ENCODE results near the gene FHIT.

FHIT gene

GRCh38 chr3:60064210-60065178 lies 1186.8 kb downstream of the FHIT start:
- DNase-seq, result no peak

DNA sequence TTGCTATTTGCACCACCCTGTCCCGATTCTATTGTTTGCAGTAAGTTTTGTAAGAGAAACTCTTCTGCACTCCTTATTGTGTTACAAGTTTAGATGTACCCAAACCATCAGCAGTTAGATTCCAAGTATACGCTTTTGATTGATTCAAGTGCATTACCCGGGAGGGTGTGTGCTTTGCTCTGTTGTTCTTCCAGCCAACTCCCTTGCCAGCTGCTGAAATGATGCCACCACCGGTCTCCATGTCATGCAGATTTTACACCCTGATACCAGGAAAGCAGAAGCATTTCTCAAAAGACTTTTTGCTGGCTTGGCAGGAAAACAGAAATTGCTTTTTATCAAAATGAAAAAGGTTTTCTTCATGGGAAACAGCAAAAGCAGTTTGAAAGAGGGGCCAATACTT lies 1194.8 kb downstream of the FHIT start:
- peak; percentile 14 for DNase-seq

- DNase-seq, result no peak
Observed at GRCh38 chr3:60055765-60056164, 1195.5 kb downstream of the FHIT start.

- no peak for DNase-seq
Observed at GRCh38 chr3:60053526-60054265, 1197.6 kb downstream of the FHIT start.

DNA sequence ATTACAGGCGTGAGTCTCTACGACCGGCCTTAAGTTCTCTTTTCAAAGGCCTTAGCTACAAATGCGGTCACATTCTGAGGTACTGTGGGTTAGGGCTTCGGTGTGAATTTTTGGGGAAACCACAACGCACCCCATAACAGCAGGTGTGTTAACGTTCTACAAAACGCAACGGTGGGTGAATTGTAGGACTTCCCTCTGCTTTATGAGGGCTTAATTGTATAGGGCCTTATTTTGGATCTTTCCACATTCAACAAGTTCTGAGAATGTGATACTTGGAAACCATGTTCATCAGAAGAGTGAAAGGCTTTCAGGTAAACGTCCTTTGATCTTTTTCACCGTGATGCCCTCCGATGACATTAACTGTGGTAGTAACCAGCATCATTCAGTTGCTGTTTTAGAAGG lies 1202.8 kb downstream of the FHIT start:
- peak; percentile 69 for DNase-seq

DNA sequence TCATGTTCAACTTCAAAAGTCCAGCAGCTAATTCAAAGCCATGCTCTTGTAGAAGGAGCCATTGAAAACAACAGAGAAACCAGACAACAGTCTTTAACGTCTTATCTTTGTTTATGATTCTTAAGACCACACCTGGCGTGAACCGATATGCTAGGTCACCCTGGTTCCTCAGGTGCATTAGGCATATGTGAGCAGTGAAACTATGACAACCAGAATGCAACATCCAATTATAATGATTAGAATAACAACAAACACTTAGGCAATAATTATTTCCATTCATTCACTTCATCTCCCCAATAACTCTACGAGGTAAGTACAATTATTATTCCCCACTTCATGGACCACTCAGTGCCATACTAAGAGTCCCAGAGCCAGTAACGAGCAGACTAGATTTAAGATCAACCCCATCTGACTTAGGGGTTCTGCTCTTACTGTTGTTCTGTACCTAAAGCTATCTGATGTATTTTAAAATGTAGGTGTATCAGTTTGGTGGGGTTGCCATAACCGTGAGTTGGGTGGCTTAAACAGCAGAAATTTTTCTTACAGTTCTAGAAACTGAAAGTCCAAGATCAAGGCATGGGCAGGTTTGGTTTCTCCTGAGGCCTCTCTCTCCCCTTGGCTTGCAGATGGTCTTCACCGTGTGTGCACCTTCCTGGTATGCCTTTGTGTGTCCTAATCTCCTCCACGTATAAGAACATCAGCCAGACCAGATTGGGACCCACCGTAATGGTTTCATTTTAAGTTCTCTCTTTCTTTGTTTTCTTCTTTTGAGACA lies 1203.6 kb downstream of the FHIT start:
- DNase-seq, result peak; percentile 33

GRCh38 chr3:60046210-60046609 lies 1205.0 kb downstream of the FHIT start:
- no peak for DNase-seq

GRCh38 chr3:60045686-60046085 lies 1205.6 kb downstream of the FHIT start:
- DNase-seq, result no peak

GRCh38 chr3:60036803-60037202 lies 1214.4 kb downstream of the FHIT start:
- DNase-seq, result no peak

- DNase-seq, result no peak
Observed at GRCh38 chr3:60033901-60034453, 1217.3 kb downstream of the FHIT start.

- no peak for DNase-seq
Observed at GRCh38 chr3:60030982-60031381, 1220.3 kb downstream of the FHIT start.

- DNase-seq, result no peak
Observed at GRCh38 chr3:60028233-60028632, 1223.0 kb downstream of the FHIT start.

- DNase-seq, result no peak
Observed at GRCh38 chr3:60027335-60027734, 1223.9 kb downstream of the FHIT start.

DNA sequence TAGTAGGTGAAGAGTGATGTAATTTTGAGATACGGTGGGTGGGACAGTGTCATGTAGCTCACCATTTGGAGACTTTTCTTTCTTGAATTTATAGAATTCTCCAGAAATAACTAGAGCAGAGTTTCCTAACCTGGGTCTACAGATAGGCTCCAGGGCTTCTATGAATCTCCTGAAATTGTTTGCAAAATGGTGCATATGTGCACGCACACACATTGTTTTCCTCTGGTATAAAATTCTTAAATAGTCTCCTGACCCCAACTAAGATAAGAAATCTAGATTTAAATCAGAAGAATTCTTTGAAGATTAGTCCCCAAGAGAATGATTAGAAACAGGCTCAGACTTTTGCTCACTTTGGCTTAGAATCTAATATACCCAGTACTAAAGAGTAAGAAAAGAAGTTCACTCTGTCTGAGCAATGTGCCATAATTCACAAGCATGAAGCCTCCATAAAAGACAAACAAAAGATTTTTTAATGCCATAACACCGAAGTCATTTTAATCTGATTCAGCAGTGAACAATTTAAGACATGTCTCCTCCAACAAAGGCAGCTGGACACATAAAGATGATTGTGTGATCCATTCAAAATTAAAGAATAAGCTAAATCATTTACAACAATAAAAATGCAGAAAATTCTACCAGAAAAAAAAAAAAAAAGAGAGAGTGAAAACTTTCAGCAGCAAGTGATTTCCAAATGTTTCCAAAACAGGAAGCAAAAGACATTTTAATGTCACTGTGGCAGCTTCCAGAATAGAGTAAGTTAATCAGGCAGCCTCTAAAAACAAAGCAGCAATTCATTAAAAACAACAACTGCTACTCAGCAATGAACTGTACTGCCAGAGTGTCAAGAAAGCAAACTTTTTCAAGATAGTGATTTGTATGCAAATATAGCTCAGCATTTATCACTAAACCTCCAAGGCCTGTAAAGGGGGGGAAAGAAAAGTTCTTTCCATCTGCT lies 1225.9 kb downstream of the FHIT start:
- no peak for DNase-seq

DNA sequence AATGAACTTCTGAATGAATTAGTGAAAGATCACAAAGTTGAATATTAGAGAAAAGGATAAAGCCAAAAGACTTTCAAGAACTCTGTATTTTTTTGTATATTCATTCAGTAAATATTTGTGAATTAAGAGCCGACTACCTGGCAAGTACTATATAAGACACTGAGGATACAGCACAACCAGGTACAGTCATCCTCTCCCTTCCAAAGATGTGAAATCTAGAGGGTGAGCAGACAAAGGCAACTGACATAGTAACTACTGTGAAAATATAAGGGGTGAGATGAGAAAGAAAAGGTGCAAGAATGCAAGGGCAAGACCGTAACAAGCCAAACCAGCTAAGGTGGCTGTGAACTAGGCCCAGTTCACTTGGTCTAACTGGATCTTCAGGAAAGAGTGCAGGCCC lies 1226.9 kb downstream of the FHIT start:
- no peak for DNase-seq

DNA sequence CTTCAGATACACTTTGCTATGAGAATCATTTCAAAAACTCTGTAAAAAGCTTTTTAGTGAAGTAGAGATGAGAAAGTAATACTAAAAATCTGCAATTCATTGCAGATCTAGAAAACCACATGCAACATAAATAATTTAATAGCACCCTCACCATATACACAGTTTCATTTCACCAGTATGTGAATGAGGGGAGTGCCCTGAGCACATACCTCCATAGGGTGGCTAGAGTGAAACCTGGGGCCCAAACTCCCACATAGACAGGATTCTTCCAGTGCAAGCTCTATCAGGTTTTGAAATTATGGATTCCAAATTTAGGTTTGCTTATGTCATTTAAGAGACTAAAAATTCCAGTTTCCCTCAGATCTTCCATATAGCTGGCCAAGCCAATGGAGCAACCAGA lies 1228.1 kb downstream of the FHIT start:
- DNase-seq, result no peak

GRCh38 chr3:60017631-60018030 lies 1233.6 kb downstream of the FHIT start:
- DNase-seq, result peak; percentile 65

DNA sequence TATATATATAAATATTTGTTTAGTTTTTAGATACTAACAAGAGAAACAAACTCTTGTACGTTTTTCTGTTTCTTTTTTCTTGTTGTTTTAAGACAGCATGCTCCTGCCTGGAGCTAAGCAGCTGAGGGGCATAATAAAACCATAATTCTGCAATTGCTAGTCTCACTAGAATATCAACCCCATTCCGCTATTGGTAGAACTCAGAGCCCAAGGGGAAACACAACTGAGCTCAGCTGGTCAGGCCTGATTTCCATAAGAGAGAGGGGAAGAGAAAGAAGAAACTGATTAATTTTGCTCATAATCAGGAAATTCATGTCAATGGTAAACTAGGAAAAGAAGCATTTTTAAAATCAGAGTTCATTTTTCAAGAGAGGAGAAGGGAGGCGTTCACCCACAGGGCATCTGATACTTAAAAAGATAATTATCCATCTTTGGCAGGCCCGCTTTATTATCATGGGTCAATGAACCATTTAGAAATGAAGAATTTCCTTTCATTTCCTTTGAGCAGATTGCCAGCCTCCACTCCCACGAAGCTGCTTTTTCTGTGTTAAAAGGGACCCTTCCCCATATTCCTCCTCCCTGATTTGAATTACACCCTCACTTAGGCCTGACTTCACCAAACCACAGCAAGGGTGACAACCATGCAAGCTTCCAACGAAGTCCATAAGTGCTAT lies 1236.1 kb downstream of the FHIT start:
- no peak for DNase-seq

DNA sequence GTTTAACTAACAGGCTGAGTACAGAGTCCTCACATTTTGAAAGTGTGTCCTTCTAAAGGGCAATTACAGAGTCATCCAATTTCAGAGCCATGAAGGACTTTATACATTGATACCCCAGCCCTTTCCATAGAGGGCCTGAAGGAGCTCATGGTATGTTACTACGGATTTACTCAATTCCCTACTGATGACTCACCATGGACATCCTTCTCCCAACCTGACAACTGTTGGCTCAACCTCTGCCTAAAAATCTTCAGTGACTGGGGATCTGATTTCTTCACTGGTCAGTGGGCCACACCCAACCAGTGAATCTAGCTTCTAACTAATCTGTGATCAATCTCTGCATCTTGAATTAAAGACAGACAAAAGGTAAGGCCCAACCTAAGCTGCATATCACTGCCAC lies 1238.0 kb downstream of the FHIT start:
- no peak for DNase-seq

DNA sequence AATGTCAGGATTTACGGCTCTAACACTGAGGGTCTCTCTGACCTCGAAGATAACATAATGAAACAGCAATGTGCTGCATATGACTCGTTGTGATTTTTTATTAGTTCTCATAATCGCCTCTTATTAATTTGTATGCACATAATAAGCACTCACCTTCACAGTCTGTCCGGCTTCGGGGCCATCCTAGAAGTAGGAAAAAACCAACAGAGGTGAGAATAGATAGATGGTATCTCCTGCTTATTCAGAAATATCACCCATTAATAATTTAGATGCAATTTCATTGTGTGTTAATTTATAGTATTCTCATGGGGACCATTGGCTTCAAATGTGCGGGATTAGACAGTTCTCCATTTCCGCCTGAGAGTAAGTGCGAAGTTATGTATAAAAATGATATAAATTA lies 1240.0 kb downstream of the FHIT start:
- no peak for DNase-seq

DNA sequence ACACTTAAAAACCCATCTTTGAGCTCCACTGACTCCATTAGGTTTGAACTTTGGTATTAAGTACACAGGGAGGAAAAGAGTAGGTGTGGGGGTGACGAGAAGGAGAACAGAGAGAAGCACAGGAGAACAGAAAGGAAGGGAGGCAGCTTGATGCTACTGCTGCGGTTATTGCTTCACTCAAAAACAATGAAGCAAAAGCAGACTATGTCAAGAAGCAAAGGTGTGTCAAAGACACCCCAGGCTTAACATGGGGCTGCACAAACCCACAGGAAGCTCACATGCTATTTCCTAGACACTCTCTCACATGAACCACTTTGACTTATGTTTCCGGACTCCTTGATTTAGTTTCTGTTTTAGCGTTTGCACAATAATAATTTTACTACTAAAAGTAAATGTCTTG lies 1240.5 kb downstream of the FHIT start:
- peak; percentile 87 for DNase-seq

All from central memory CD4-positive, alpha-beta T cell (primary cell).